Measurements from ENCODE around the gene EIF5A. TPM values are rescaled to one million over a fixed set of nuclear protein-coding genes. Genes with fewer than 3 reads are reported as not detected.

Gene EIF5A
- total RNA-seq, 1 donor: 436 TPM

GRCh38 chr17:7355573-7355972, 48.1 kb downstream of the EIF5A start:
- Histone ChIP-seq H3K4me3 (ENCODE audit: insufficient read depth, low read length) (no peak overlapping the region), H3K9me3 (ENCODE audit: low read depth, low read length) (no peaks in the 10 kb centered on the region), H3K27ac (ENCODE audit: low read depth, low read length) (no peak overlapping the region), H4K20me1 (ENCODE audit: insufficient read depth, low read length) (peaks cover 26% of the 10 kb centered on the region), H3K4me1 (ENCODE audit: insufficient read depth, low read length) (peaks cover 28% of the 10 kb centered on the region), H3K36me3 (ENCODE audit: insufficient read depth, low read length) (no peaks in the 10 kb centered on the region), H2AFZ (ENCODE audit: low read length) (no peak overlapping the region), H3K4me2 (ENCODE audit: insufficient read depth, low read length) (no peak overlapping the region), H3K27me3 (ENCODE audit: insufficient read depth, low read length) (no peaks in the 10 kb centered on the region), H3K79me2 (ENCODE audit: insufficient read depth, low read length) (peaks cover 39% of the 10 kb centered on the region)
- TF ChIP-seq, protein P1, sequence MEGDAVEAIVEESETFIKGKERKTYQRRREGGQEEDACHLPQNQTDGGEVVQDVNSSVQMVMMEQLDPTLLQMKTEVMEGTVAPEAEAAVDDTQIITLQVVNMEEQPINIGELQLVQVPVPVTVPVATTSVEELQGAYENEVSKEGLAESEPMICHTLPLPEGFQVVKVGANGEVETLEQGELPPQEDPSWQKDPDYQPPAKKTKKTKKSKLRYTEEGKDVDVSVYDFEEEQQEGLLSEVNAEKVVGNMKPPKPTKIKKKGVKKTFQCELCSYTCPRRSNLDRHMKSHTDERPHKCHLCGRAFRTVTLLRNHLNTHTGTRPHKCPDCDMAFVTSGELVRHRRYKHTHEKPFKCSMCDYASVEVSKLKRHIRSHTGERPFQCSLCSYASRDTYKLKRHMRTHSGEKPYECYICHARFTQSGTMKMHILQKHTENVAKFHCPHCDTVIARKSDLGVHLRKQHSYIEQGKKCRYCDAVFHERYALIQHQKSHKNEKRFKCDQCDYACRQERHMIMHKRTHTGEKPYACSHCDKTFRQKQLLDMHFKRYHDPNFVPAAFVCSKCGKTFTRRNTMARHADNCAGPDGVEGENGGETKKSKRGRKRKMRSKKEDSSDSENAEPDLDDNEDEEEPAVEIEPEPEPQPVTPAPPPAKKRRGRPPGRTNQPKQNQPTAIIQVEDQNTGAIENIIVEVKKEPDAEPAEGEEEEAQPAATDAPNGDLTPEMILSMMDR (IDR thresholded peaks at IDR 0.05; ENCODE audit: extremely low read depth, low read depth, low read length): no peak
- DNase-seq (ENCODE audit: insufficient read length, low spot score, missing footprints): peak; percentile 22

GRCh38 chr17:7356072-7356549, 48.7 kb downstream of the EIF5A start:
- Histone ChIP-seq H4K20me1 (ENCODE audit: insufficient read depth, low read length) (peaks cover 26% of the 10 kb centered on the region), H3K27ac (ENCODE audit: low read depth, low read length) (no peak overlapping the region), H3K4me1 (ENCODE audit: insufficient read depth, low read length) (peaks cover 25% of the 10 kb centered on the region), H2AFZ (ENCODE audit: low read length) (no peak overlapping the region), H3K27me3 (ENCODE audit: insufficient read depth, low read length) (no peaks in the 10 kb centered on the region), H3K36me3 (ENCODE audit: insufficient read depth, low read length) (no peaks in the 10 kb centered on the region), H3K4me3 (ENCODE audit: insufficient read depth, low read length) (no peak overlapping the region), H3K79me2 (ENCODE audit: insufficient read depth, low read length) (peaks cover 35% of the 10 kb centered on the region), H3K9me3 (ENCODE audit: low read depth, low read length) (no peaks in the 10 kb centered on the region), H3K4me2 (ENCODE audit: insufficient read depth, low read length) (no peak overlapping the region)
- TF ChIP-seq, protein P1 (IDR thresholded peaks at IDR 0.05; ENCODE audit: extremely low read depth, low read depth, low read length): peak; percentile 74
- peak; percentile 97 for DNase-seq (ENCODE audit: insufficient read length, low spot score, missing footprints)

GRCh38 chr17:7356756-7357155, 49.3 kb downstream of the EIF5A start:
- no peaks in the 10 kb centered on the region for H3K9me3 ChIP-seq (ENCODE audit: low read depth, low read length)
- peaks cover 26% of the 10 kb centered on the region for H4K20me1 ChIP-seq (ENCODE audit: insufficient read depth, low read length)
- TF ChIP-seq, protein P1 (IDR thresholded peaks at IDR 0.05; ENCODE audit: extremely low read depth, low read depth, low read length): no peak
- H3K79me2 ChIP-seq (ENCODE audit: insufficient read depth, low read length): peaks cover 32% of the 10 kb centered on the region
- H3K4me1 ChIP-seq (ENCODE audit: insufficient read depth, low read length): peaks cover 25% of the 10 kb centered on the region
- no peaks in the 10 kb centered on the region for H3K36me3 ChIP-seq (ENCODE audit: insufficient read depth, low read length)
- H2AFZ ChIP-seq (ENCODE audit: low read length): no peak overlapping the region
- peak; percentile 34 for DNase-seq (ENCODE audit: insufficient read length, low spot score, missing footprints)
- H3K4me3 ChIP-seq (ENCODE audit: insufficient read depth, low read length): no peak overlapping the region
- H3K27me3 ChIP-seq (ENCODE audit: insufficient read depth, low read length): no peaks in the 10 kb centered on the region
- no peak overlapping the region for H3K27ac ChIP-seq (ENCODE audit: low read depth, low read length)
- H3K4me2 ChIP-seq (ENCODE audit: insufficient read depth, low read length): no peak overlapping the region

GRCh38 chr17:7357381-7357780, 50.0 kb downstream of the EIF5A start:
- H3K79me2 ChIP-seq (ENCODE audit: insufficient read depth, low read length): peaks cover 28% of the 10 kb centered on the region
- H3K36me3 ChIP-seq (ENCODE audit: insufficient read depth, low read length): no peaks in the 10 kb centered on the region
- H4K20me1 ChIP-seq (ENCODE audit: insufficient read depth, low read length): peaks cover 26% of the 10 kb centered on the region
- TF ChIP-seq, protein P1 (IDR thresholded peaks at IDR 0.05; ENCODE audit: extremely low read depth, low read depth, low read length): no peak
- H3K4me3 ChIP-seq (ENCODE audit: insufficient read depth, low read length): no peak overlapping the region
- no peak overlapping the region for H3K27ac ChIP-seq (ENCODE audit: low read depth, low read length)
- no peak overlapping the region for H2AFZ ChIP-seq (ENCODE audit: low read length)
- no peak for DNase-seq (ENCODE audit: insufficient read length, low spot score, missing footprints)
- no peaks in the 10 kb centered on the region for H3K27me3 ChIP-seq (ENCODE audit: insufficient read depth, low read length)
- H3K9me3 ChIP-seq (ENCODE audit: low read depth, low read length): no peaks in the 10 kb centered on the region
- peaks cover 24% of the 10 kb centered on the region for H3K4me1 ChIP-seq (ENCODE audit: insufficient read depth, low read length)
- no peak overlapping the region for H3K4me2 ChIP-seq (ENCODE audit: insufficient read depth, low read length)
